Sigmoid colon (tissue), 4 donors: ENCODE results near the gene PLPP4.

Source experiments
- CTCF ChIP-seq, 4 experiments: fragments of 450-650 bp in 3 of 4; fragments of 200-600 bp in 1 of 4; IDR thresholded peaks; one replicate each; pipeline ENCODE4 v1.5.1; 2016 to 2019; ENCODE audit warnings: antibody characterized with exemption in 4 of 4, mild to moderate bottlenecking in 3 of 4, moderate library complexity in 2 of 4
- POLR2A ChIP-seq, 2 donors: fragments of 450-650 bp; IDR thresholded peaks; one replicate each; pipeline ENCODE4 v1.6.1; 2016; ENCODE audit warnings: antibody characterized with exemption in 2 of 2, mild to moderate bottlenecking in 2 of 2, moderate library complexity in 2 of 2
- POLR2AphosphoS5 ChIP-seq, 4 donors: sonication (generic); formaldehyde crosslinking; IDR thresholded peaks; one replicate each; pipeline ENCODE4 v1.6.1; 2017; ENCODE audit warnings: antibody characterized with exemption in 4 of 4

DNA sequence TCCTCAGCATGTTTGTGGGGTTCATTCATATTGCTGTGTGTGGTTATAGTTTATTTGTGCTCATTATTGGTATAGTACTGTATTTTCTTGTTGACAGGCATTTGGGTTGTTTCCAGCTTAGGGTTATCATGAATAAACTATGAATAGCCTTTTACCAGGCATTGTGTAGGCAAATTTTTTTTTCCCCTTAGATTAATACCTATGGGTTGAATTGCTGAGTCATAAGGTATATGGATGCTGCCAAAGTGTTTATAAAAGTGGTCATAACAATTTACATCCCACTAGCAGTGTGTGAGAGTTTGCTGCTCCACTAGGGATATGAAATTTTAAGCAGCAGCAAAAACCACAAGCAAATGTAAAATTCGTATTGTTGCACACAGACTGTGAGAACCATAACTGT, 175.0 kb downstream of the PLPP4 start:
- no peak for TF ChIP-seq POLR2A (IDR thresholded peaks at IDR 0.05)
- TF ChIP-seq CTCF (IDR thresholded peaks at IDR 0.05) = no peak
- TF ChIP-seq POLR2AphosphoS5 (IDR thresholded peaks at IDR 0.05) = no peak
